B cell (primary cell): ENCODE data around the gene CELF2.
A peak's percentile ranks its signal among the peaks of the same experiment; 100 is the strongest.

Source experiments
- CTCF ChIP-seq: fragments of 200-600 bp; IDR thresholded peaks from one replicate; pipeline ENCODE4 v1.8.0; 2022; ENCODE audit warnings: antibody characterized with exemption, mild to moderate bottlenecking
- EZH2 ChIP-seq: IDR thresholded peaks from 2 replicates; pipeline ENCODE4 v1.6.1; 2012; ENCODE audit warnings: borderline replicate concordance, low read depth, mild to moderate bottlenecking, moderate library complexity, low read length; ENCODE audit not compliant: insufficient read depth, poor library complexity, severe bottlenecking

GRCh38 chr10:11162828-11163599 lies 145.3 kb downstream of the CELF2 start:
- TF ChIP-seq CTCF (peak; percentile 22), EZH2 (no peak)
